Measurements from ENCODE around the gene VKORC1.
"Not testable (repeated sequence)": the region's sequence is repeated elsewhere in the genome, so short reads cannot be mapped to it uniquely, and the experiment has no call there.

Gene VKORC1

GRCh38 chr16:31106509-31107464 lies 12.2 kb upstream of the VKORC1 start:
- no peak for DNase-seq

DNA sequence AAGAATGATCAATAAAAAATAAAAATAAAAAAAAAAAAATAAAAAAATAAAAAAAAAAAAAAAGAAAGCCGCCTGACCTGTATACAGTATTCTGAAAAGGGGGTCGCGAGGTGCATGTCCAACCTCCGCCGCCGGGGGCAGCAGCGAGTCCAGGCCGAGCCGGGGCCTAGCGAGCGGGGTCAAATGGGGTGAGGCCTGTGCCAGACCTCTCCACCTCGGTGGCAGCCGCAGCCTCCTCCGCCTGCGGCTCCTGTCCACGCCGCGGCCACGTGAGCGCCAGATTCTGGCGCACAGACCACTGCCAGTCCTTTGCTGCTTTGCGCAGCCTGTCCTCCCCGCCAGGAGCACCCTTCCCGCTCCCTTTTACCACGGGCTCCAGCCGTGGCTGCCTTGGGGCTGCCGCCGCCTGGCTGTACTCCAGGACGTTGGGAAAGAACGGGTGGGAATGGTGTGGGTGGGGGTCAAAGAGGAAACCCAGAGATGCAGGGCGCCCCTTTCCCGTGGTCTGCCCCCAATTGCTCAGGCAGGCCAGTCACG lies 11.1 kb upstream of the VKORC1 start:
- DNase-seq: peak; percentile 87

GRCh38 chr16:31100876-31101641 lies 6.5 kb upstream of the VKORC1 start:
- DNase-seq: not testable (repeated sequence)

- no peak for DNase-seq
Observed at GRCh38 chr16:31099860-31100638, 5.5 kb upstream of the VKORC1 start.

DNA sequence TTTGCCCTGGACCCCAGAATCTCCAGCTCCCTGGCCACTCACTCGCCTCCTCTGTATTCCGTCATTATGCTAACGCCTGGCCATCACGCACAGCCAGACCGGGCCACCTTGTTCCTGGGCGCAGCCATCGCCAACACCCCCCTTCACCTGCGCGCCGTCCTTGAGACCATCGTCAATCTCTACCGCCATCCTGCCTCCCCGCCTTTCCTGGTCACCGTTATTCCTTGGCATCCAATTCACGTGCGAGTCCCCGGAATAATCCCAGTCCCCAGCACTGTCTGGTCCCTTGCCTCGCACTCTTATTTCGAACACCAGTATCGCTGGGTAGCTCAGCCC lies 541 bp downstream of the VKORC1 start:
- DNase-seq: no peak

- peak; percentile 69 for DNase-seq
Observed at GRCh38 chr16:31093132-31093703, 1.4 kb downstream of the VKORC1 start.

DNA sequence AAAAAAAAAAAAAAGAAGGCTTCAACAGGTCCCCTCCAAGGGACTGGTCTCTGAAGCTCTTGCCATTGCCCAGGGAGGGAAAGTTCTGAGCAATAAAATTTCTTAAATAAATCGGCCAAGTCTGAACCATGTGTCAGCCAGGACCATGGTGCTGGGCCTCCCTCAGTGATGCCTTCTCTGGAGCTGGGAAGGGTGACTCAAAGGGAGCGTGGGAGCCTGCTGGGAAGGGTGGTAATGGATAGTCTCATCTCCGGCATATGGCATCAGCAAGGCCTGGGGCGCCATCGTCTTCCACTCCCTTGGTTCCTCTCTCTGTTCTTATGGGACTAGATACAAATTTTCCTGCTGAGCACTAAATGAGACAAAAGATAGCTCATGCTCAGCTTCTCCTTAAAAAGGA lies 2.3 kb downstream of the VKORC1 start:
- DNase-seq: no peak

DNA sequence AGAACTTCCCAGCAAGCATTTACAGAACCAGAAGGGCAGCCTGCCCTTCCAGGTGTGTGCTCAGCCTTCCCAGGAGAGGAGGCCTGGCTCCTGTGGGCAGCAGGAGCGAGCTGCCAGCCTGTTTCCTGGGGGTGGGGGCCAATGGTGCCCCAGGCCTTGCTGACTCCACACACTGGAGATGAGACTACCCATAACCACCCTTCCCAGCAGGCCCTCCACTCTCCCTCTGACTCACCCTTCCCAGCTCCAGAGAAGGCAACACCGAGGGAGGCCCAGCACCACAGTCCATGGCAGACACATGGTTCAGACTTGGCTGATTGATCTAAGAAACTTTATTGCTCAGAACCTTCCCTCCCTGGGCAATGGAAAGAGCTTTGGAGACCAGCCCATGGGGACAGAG lies 4.1 kb downstream of the VKORC1 start:
- no peak for DNase-seq

- DNase-seq: no peak
Observed at GRCh38 chr16:31089199-31089598, 5.4 kb downstream of the VKORC1 start.

DNA sequence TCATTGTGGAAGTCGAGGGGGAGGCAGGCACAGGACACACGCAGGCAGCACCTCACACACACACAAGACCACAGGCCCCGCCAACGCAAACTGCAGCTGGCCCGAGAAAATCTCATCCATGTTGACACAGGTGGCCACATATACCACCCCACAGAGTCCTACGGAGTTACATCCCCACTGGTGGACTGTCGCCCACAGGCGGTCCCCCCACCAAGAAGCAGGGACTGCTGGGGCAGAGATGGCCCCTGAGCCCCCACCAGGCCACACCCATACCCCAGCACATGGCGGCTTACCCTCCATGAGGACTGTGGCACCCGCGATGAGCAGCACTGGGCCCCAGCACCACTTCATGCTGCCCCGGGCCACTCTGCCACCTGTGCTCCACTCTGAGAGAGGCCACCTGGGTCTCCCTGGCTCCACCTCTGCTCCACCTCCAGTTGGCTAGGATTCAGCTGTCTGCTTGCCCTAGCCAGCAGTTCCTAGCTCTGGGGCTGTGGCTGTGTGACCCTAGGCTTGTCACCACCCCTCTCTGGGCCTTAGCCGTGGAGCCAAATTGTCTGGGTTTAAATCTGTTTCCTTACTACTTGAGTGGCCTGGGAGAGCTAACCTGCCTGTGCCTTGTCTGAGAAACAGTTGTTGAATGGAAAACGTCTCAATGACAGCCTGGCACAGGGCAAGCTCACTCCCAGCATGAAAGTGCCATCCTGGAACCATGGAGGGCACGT lies 6.0 kb downstream of the VKORC1 start, which contains the start of gene PRSS53:
TSS of gene PRSS53 (minus strand) at position 485 of the 725 bp plus-strand sequence. CDS start at position 351, 134 bp downstream.
- no peak for DNase-seq

DNA sequence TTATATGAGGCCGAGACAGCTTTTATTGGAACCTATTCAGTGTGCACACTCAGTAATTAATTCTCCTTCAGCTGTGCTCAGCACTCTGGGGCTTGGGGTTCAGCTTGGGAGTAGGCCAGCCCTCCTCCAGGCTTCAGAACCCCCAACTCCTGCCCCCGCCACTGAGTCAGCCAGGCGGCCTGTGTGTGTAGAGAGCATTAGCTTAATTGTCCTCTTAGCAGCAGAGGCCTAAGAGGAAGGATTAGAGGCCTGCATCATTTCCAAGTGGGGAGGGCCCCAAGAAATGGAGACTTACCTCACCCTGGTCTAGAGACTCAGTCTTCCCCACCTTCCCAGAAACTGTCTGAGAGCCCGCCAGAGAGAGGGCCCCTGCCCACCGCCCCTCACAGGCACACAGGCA lies 6.6 kb downstream of the VKORC1 start:
- no peak for DNase-seq

GRCh38 chr16:31087481-31087880 lies 7.1 kb downstream of the VKORC1 start:
- DNase-seq: no peak

- no peak for DNase-seq
Observed at GRCh38 chr16:31086629-31086906, 8.0 kb downstream of the VKORC1 start.

GRCh38 chr16:31085873-31086628 lies 8.5 kb downstream of the VKORC1 start:
- DNase-seq: no peak

- DNase-seq: no peak
Observed at GRCh38 chr16:31085411-31085810, 9.2 kb downstream of the VKORC1 start.

- no peak for DNase-seq
Observed at GRCh38 chr16:31084584-31085302, 9.9 kb downstream of the VKORC1 start.

- DNase-seq: no peak
Observed at GRCh38 chr16:31083981-31084380, 10.6 kb downstream of the VKORC1 start.

- no peak for DNase-seq
Observed at GRCh38 chr16:31083556-31083955, 11.0 kb downstream of the VKORC1 start.

- DNase-seq: no peak
Observed at GRCh38 chr16:31083081-31083480, 11.5 kb downstream of the VKORC1 start.

- no peak for DNase-seq
Observed at GRCh38 chr16:31082368-31083045, 12.1 kb downstream of the VKORC1 start.
